HG03097 (cell line): ENCODE data around the gene GOLM1.

Source experiments
- ATAC-seq: cut with Tn5 transposase; IDR thresholded peaks from one replicate; pipeline ENCODE4 v1.9.1; 2021; ENCODE audit not compliant: unreplicated experiment, low FRiP score

Gene GOLM1

GRCh38 chr9:85994191-85994590 is 105.2 kb downstream of the GOLM1 start:
- ATAC-seq: no peak

- no peak for ATAC-seq
These were observed 112.1 kb downstream of the GOLM1 start for GRCh38 chr9:85987236-85987635.

DNA sequence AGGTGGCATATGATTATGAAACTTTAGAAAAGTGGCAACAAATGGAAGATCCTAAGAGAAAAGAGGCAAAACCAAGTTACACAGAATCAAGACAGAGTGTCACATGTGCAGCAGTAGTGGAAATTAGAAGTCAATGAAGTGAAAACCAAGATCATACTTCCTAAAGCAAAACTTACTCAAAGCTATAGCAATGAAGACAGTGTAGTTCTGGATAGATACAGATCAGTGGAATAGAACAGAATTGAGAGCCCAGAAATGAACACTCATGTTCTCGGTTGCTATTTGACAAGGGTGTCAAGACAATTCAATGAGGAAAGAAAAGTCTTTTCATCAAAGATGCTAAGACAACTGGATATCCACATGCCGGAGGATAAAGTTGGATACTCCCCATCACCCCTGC is 114.9 kb downstream of the GOLM1 start:
- ATAC-seq: no peak

GRCh38 chr9:85981369-85981768 is 118.0 kb downstream of the GOLM1 start:
- no peak for ATAC-seq

- ATAC-seq: no peak
These were observed 120.9 kb downstream of the GOLM1 start for GRCh38 chr9:85978496-85978895.
